ENCODE measurements around the gene KCNJ13.

DNA sequence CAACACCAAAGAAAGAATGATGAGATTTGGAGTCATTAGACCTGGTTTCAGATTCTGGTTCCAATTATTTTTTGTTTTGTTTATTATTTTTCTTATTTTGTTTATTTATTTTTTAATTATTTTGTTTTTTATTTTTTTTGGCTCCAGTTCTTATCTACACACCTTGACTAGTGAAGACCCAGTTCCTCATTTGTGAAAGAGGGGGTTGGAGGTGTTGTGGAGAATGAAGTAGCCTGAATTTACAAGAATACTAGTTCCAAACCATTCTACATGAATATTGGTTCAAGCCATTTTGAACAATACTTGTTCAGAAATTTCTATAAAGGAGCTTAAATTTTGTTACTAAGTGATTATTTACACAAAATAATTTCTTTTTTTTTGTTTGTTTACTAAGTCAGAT, 6.9 kb upstream of the KCNJ13 start:
- TF ChIP-seq, protein P1, sequence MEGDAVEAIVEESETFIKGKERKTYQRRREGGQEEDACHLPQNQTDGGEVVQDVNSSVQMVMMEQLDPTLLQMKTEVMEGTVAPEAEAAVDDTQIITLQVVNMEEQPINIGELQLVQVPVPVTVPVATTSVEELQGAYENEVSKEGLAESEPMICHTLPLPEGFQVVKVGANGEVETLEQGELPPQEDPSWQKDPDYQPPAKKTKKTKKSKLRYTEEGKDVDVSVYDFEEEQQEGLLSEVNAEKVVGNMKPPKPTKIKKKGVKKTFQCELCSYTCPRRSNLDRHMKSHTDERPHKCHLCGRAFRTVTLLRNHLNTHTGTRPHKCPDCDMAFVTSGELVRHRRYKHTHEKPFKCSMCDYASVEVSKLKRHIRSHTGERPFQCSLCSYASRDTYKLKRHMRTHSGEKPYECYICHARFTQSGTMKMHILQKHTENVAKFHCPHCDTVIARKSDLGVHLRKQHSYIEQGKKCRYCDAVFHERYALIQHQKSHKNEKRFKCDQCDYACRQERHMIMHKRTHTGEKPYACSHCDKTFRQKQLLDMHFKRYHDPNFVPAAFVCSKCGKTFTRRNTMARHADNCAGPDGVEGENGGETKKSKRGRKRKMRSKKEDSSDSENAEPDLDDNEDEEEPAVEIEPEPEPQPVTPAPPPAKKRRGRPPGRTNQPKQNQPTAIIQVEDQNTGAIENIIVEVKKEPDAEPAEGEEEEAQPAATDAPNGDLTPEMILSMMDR (IDR thresholded peaks at IDR 0.05): no peak
- TF ChIP-seq POLR2A (IDR thresholded peaks at IDR 0.05): no peak
